GM19395 (cell line): ENCODE results near the gene RASGRP1.
A peak's percentile ranks its signal among the peaks of the same experiment; 100 is the strongest.

Experiments
- ATAC-seq: cut with Tn5 transposase; IDR thresholded peaks from one replicate; pipeline ENCODE4 v1.9.1; 2021; ENCODE audit warnings: mild to moderate bottlenecking, moderate library complexity; ENCODE audit not compliant: unreplicated experiment

Gene RASGRP1

DNA sequence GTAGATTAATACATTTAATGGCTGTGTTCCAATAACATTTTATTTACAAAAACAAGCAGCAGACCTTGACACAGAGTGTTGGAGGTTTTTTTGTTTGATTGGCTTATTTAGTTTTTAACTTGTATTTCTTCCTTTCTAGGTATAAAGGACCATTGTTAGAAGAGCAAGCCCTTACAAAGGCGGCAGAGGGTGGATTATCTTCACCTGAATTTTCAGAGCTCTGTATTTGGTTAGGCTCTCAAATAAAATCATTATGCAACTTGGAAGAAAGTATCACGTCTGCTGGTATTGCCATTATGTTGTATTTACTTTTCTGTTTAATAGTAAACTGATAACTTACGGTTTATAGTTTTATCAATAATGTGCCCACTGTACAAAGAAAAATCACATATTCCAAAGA, 100.7 kb downstream of the RASGRP1 start:
- no peak for ATAC-seq

DNA sequence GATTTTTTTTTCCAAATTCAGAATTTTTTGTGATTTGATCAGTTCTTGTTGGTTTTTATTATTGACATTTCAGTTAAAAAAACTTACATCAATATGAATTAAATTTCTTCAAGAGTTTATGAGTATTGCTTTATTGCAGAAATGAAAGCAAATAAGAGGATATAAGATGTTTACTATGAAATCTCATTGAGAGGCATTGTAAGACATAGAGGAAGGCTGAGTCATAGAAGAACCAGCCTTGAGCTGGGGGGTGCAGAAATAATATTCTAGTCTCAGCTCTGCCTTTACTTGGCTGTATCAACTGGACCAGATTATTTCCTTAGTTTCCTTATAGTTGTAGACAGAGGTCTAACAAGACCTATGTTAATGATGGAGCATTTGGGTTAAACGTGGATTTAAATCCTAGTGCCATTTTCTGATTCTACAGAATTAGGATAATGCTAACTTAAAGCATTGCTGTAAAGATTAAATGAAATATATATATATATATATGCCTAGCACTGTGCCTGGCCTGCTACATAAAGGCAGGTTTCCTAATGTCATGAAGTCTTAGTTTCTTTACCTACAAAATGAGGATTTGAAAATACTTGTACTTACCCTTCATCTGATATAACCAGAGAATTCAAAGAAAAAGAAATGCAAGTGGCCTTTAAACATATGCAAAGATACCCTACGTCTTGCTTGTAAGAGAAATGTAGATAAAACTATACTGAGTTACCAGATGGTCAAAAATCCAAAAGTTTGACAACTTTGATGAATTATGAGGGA, 103.4 kb downstream of the RASGRP1 start:
- ATAC-seq = peak; percentile 89

DNA sequence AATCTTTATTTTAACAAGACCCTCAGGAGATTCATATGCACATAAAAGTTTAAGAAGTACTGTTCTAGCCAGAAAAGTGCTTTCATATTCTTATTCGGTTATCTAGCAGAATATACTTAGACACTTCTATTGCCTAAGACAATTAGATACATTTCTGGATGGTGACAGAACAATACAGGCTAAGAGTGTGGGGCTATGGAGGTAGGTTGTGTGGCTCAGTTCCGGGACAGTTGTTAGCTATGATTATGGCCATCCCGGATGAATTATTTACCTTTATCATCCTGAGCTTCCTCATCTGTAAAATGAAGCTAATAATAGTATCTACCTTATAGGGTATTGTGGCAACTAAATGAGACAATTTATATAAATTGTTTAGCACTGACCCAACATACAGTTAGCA, 104.1 kb downstream of the RASGRP1 start:
- ATAC-seq = no peak

DNA sequence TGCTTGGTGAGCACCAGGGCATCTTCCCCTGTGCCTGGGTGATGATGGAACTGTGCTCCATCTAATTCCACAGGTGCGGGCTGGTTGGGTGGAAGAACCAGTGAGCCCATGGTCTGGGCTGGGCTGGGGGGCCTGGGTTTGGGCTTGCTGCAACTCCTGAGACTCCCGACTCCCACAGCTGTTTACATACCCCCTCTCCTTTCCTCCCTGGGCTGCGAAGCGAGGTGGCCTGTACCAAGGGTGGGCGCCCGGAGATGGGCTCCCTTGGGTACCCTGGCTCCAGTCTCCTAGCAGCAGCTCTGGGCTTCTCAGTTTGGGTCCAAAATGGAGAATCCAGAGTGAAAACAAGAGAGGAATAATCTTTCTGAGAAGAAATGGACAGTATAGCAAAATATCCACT, 105.1 kb downstream of the RASGRP1 start:
- ATAC-seq = no peak

GRCh38 chr15:38458646-38459045, 106.0 kb downstream of the RASGRP1 start:
- ATAC-seq = no peak

DNA sequence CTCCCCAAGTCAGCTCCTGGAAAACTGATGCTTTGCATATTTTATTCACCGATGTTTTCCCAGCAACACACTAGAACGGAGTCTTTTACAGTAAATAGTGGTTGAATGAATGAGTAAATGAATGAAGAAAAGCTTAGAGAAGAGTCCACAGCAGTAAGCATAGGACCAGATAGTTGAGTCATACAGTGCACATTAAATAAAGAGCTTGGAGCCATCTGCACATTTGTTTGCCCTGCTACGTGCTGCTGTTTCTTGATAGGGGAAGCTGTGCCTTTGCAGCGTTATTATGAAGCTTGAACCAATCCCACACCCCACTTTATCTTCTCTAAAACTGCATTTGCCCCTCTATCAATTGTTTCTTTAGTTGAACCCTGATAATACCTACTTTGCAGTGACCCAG, 109.5 kb downstream of the RASGRP1 start:
- no peak for ATAC-seq

GRCh38 chr15:38454696-38455090, 109.9 kb downstream of the RASGRP1 start:
- ATAC-seq = peak; percentile 17

- ATAC-seq = peak; percentile 90
Observed at GRCh38 chr15:38453971-38454695, 110.5 kb downstream of the RASGRP1 start, which contains the start of gene FAM98B. TSS of gene FAM98B (plus strand) at chr15:38454127. CDS start at chr15:38454162, 35 bp downstream.

GRCh38 chr15:38441130-38441519, 123.5 kb downstream of the RASGRP1 start:
- ATAC-seq = no peak

- peak; percentile 92 for ATAC-seq
Observed at GRCh38 chr15:38440353-38441129, 124.1 kb downstream of the RASGRP1 start.
